CD4-positive, alpha-beta memory T cell (primary cell): Measurements from ENCODE around the gene FOXP1. TPM values are rescaled to one million over a fixed set of nuclear protein-coding genes. Genes with fewer than 3 reads are reported as not detected.

Experiments
- CTCF ChIA-PET: fragments of 350-600 bp; sonication (Branson Sonifier 250); formaldehyde crosslinking; loops from one replicate; lab custom pipeline; 2021; ENCODE audit warnings: inconsistent platforms; ENCODE audit not compliant: partially characterized antibody; lab: Charles Lee
- POLR2A ChIA-PET: fragments of 350-600 bp; sonication (Branson Sonifier 250); formaldehyde crosslinking; loops from one replicate; lab custom pipeline; 2021; ENCODE audit not compliant: partially characterized antibody; lab: Charles Lee
- DNase-seq, 5 donors: peaks; one replicate each; pipeline versions ENCODE4 v3.0.0 to v3.0.0-alpha.2; 2020 to 2022; ENCODE audit warnings: mixed read lengths in 1 of 5
- H3K27ac ChIP-seq: one replicate; pipeline ENCODE4 v1.7.0; 2013; ENCODE audit warnings: low read depth, low read length
- H3K27me3 ChIP-seq: 2 replicates; pipeline ENCODE4 v1.7.0; 2013; ENCODE audit warnings: mild to moderate bottlenecking, low read length, moderate library complexity; ENCODE audit not compliant: insufficient read depth
- H3K36me3 ChIP-seq: 2 replicates; pipeline ENCODE4 v1.7.0; 2013; ENCODE audit warnings: mild to moderate bottlenecking, low read length, moderate library complexity; ENCODE audit not compliant: insufficient read depth
- H3K4me1 ChIP-seq: 2 replicates; pipeline ENCODE4 v1.7.0; 2013; ENCODE audit warnings: mild to moderate bottlenecking, low read length, moderate library complexity; ENCODE audit not compliant: insufficient read depth
- H3K4me3 ChIP-seq, 2 donors: one replicate each; pipeline ENCODE4 v1.7.0; 2013; ENCODE audit warnings: low read length in 2 of 2, mild to moderate bottlenecking in 1 of 2
- H3K9me3 ChIP-seq, 2 donors: one replicate each; pipeline ENCODE4 v1.7.0; 2013; ENCODE audit warnings: low read length in 2 of 2, control low read depth in 1 of 2; ENCODE audit not compliant: control insufficient read depth in 1 of 2
- H3K27ac Mint-ChIP-seq, 7 donors: one replicate each; pipeline ENCODE4 v1.8.0; 2020 to 2021; ENCODE audit warnings: mixed read lengths in 7 of 7, mild to moderate bottlenecking in 6 of 7, inconsistent platforms in 3 of 7, moderate library complexity in 3 of 7
- H3K27me3 Mint-ChIP-seq, 2 donors: one replicate each; pipeline ENCODE4 v1.8.0; 2020 to 2021; ENCODE audit warnings: mixed read lengths in 2 of 2
- H3K36me3 Mint-ChIP-seq, 2 donors: one replicate each; pipeline ENCODE4 v1.8.0; 2020 to 2021; ENCODE audit warnings: mixed read lengths in 2 of 2, inconsistent platforms in 1 of 2, mild to moderate bottlenecking in 1 of 2
- H3K4me1 Mint-ChIP-seq, 4 donors: one replicate each; pipeline ENCODE4 v1.8.0; 2020 to 2021; ENCODE audit warnings: mixed read lengths in 4 of 4, mild to moderate bottlenecking in 1 of 4
- H3K4me3 Mint-ChIP-seq, 8 donors: one replicate each; pipeline ENCODE4 v1.8.0; 2020 to 2021; ENCODE audit warnings: mixed read lengths in 8 of 8, mild to moderate bottlenecking in 7 of 8, moderate library complexity in 6 of 8, inconsistent platforms in 3 of 8
- H3K9me3 Mint-ChIP-seq, 8 donors: one replicate each; pipeline ENCODE4 v1.8.0; 2020 to 2021; ENCODE audit warnings: mixed read lengths in 8 of 8, mild to moderate bottlenecking in 5 of 8, inconsistent platforms in 3 of 8, moderate library complexity in 1 of 8
- intact Hi-C: fragments of 100-400 bp; cut with micrococcal nuclease; formaldehyde crosslinking; loops from one replicate; pipeline ENCODE4 v1.15.1; 2023
- polyA plus RNA-seq, 2 donors: library from polyadenylated mRNA; unstranded; fragments of 300-500 nt; fragmentation: Illumina TruSeq; gene quantifications; one replicate each; pipeline ENCODE4 v1.2.3, GENCODE V29; 2021
- total RNA-seq, 2 experiments: library from RNA; stranded (reverse); gene quantifications; one replicate each; pipeline ENCODE4 v1.2.3, GENCODE V29; 2021

FOXP1 gene
- total and polyA plus RNA-seq, 4 experiments from 2014 or later: 189 to 348 (median 279) TPM

GRCh38 chr3:71299160-71299559, 284.4 kb downstream of the FOXP1 start:
- CTCF ChIA-PET: no interaction called here
- Mint-ChIP-seq H3K36me3 (peaks cover 43 to 44% of the 10 kb centered on the region in 2 donors), H3K27me3 (no peaks in the 10 kb centered on the region), H3K27ac (no peak overlapping the region), H3K4me1 (peaks cover 27 to 69% (median 54%) of the 10 kb centered on the region in 4 donors), H3K4me3 (no peak overlapping the region), H3K9me3 (no peaks in the 10 kb centered on the region)
- H3K36me3 ChIP-seq: no peaks in the 10 kb centered on the region
- H3K27ac ChIP-seq: no peak overlapping the region
- no peaks in the 10 kb centered on the region for H3K9me3 ChIP-seq
- POLR2A ChIA-PET: no interaction called here
- H3K4me1 ChIP-seq: peaks cover 39% of the 10 kb centered on the region
- intact Hi-C loops: no loop called here
- H3K27me3 ChIP-seq: no peaks in the 10 kb centered on the region
- no peak overlapping the region for H3K4me3 ChIP-seq
- DNase-seq: no peak

- ChIA-PET POLR2A (no interaction called here), CTCF (no interaction called here)
- intact Hi-C loops: no loop called here
- no peak overlapping the region for H3K4me3 ChIP-seq
- no peaks in the 10 kb centered on the region for H3K36me3 ChIP-seq
- Mint-ChIP-seq H3K4me3 (no peak overlapping the region), H3K4me1 (peaks cover 7 to 33% (median 28%) of the 10 kb centered on the region in 4 donors), H3K27me3 (no peaks in the 10 kb centered on the region), H3K9me3 (no peaks in the 10 kb centered on the region), H3K27ac (no peak overlapping the region), H3K36me3 (peaks cover 42 to 49% of the 10 kb centered on the region in 2 donors)
- H3K27me3 ChIP-seq: no peaks in the 10 kb centered on the region
- H3K27ac ChIP-seq: no peak overlapping the region
- H3K9me3 ChIP-seq: no peaks in the 10 kb centered on the region
- no peak for DNase-seq
- no peaks in the 10 kb centered on the region for H3K4me1 ChIP-seq
Observed at GRCh38 chr3:71294919-71295318, 288.6 kb downstream of the FOXP1 start.

- H3K4me3 Mint-ChIP-seq: no peak overlapping the region
- peaks cover 12 to 35% (median 25%) of the 10 kb centered on the region in 4 donors for H3K4me1 Mint-ChIP-seq
- H3K9me3 Mint-ChIP-seq: no peaks in the 10 kb centered on the region
- H3K27me3 Mint-ChIP-seq: no peaks in the 10 kb centered on the region
- intact Hi-C loops: no loop called here
- POLR2A ChIA-PET: no interaction called here
- no peak overlapping the region for H3K4me3 ChIP-seq
- CTCF ChIA-PET: no interaction called here
- H3K27ac Mint-ChIP-seq: peak overlapping the region in 4 of 7 donors; percentile 1 to 71 (median 18)
- H3K9me3 ChIP-seq: no peaks in the 10 kb centered on the region
- DNase-seq: no peak
- H3K27me3 ChIP-seq: no peaks in the 10 kb centered on the region
- peaks cover 19 to 25% of the 10 kb centered on the region in 2 donors for H3K36me3 Mint-ChIP-seq
- no peaks in the 10 kb centered on the region for H3K36me3 ChIP-seq
- H3K27ac ChIP-seq: no peak overlapping the region
- H3K4me1 ChIP-seq: no peaks in the 10 kb centered on the region
Observed at GRCh38 chr3:71290301-71290700, 293.2 kb downstream of the FOXP1 start.

- no peak overlapping the region for H3K4me3 ChIP-seq
- H3K27ac Mint-ChIP-seq: peak overlapping the region in 4 of 7 donors; percentile 12 to 70 (median 34)
- H3K9me3 ChIP-seq: no peaks in the 10 kb centered on the region
- H3K4me1 ChIP-seq: no peaks in the 10 kb centered on the region
- no peak for DNase-seq
- H3K4me3 Mint-ChIP-seq: no peak overlapping the region
- no peaks in the 10 kb centered on the region for H3K27me3 ChIP-seq
- ChIA-PET POLR2A (no interaction called here), CTCF (no interaction called here)
- H3K36me3 Mint-ChIP-seq: peaks cover 5 to 22% of the 10 kb centered on the region in 2 donors
- H3K27ac ChIP-seq: no peak overlapping the region
- no peaks in the 10 kb centered on the region for H3K27me3 Mint-ChIP-seq
- intact Hi-C loops: no loop called here
- H3K4me1 Mint-ChIP-seq: peaks cover 16 to 32% (median 19%) of the 10 kb centered on the region in 4 donors
- H3K36me3 ChIP-seq: no peaks in the 10 kb centered on the region
- no peaks in the 10 kb centered on the region for H3K9me3 Mint-ChIP-seq
Observed at GRCh38 chr3:71288269-71288930, 295.1 kb downstream of the FOXP1 start.

GRCh38 chr3:71285086-71285485, 298.4 kb downstream of the FOXP1 start:
- peaks cover 17 to 33% (median 26%) of the 10 kb centered on the region in 4 donors for H3K4me1 Mint-ChIP-seq

GRCh38 chr3:71282976-71283375, 300.6 kb downstream of the FOXP1 start:
- intact Hi-C loops: no loop called here
- ChIA-PET POLR2A (no interaction called here), CTCF (no interaction called here)
- H3K27me3 Mint-ChIP-seq: no peaks in the 10 kb centered on the region
- H3K4me3 Mint-ChIP-seq: no peak overlapping the region
- no peak overlapping the region for H3K4me3 ChIP-seq
- H3K4me1 Mint-ChIP-seq: peaks cover 5 to 23% (median 19%) of the 10 kb centered on the region in 4 donors
- H3K4me1 ChIP-seq: peaks cover 3% of the 10 kb centered on the region
- peak overlapping the region in 1 of 7 donors; percentile 12 for H3K27ac Mint-ChIP-seq
- no peak for DNase-seq
- H3K9me3 ChIP-seq: no peaks in the 10 kb centered on the region
- no peaks in the 10 kb centered on the region for H3K9me3 Mint-ChIP-seq
- H3K27ac ChIP-seq: no peak overlapping the region
- H3K36me3 ChIP-seq: no peaks in the 10 kb centered on the region
- peaks cover under 1 to 21% of the 10 kb centered on the region in 2 donors for H3K36me3 Mint-ChIP-seq
- no peaks in the 10 kb centered on the region for H3K27me3 ChIP-seq

More at GRCh38 chr3:71285086-71285485, 298.4 kb downstream of the FOXP1 start:
- CTCF ChIA-PET: no interaction called here
- Mint-ChIP-seq H3K27ac (peak overlapping the region in 2 of 7 donors; percentile 5 to 51), H3K4me3 (no peak overlapping the region), H3K27me3 (no peaks in the 10 kb centered on the region), H3K9me3 (no peaks in the 10 kb centered on the region), H3K36me3 (peaks cover 5 to 25% of the 10 kb centered on the region in 2 donors)
- no peaks in the 10 kb centered on the region for H3K9me3 ChIP-seq
- H3K27me3 ChIP-seq: no peaks in the 10 kb centered on the region
- intact Hi-C loops: no loop called here
- H3K4me1 ChIP-seq: peaks cover 3% of the 10 kb centered on the region
- no peak overlapping the region for H3K4me3 ChIP-seq
- POLR2A ChIA-PET: no interaction called here
- H3K36me3 ChIP-seq: no peaks in the 10 kb centered on the region
- no peak for DNase-seq
- no peak overlapping the region for H3K27ac ChIP-seq

GRCh38 chr3:71281280-71281679, 302.2 kb downstream of the FOXP1 start:
- H3K36me3 Mint-ChIP-seq: peaks cover 0 to 21% of the 10 kb centered on the region in 2 donors
- ChIA-PET CTCF (no interaction called here), POLR2A (no interaction called here)
- intact Hi-C loops: no loop called here
- no peaks in the 10 kb centered on the region for H3K9me3 Mint-ChIP-seq
- Histone ChIP-seq H3K4me1 (peaks cover 3% of the 10 kb centered on the region), H3K4me3 (no peak overlapping the region), H3K27me3 (no peaks in the 10 kb centered on the region), H3K36me3 (no peaks in the 10 kb centered on the region), H3K27ac (no peak overlapping the region), H3K9me3 (no peaks in the 10 kb centered on the region)
- no peaks in the 10 kb centered on the region for H3K27me3 Mint-ChIP-seq
- H3K4me1 Mint-ChIP-seq: peaks cover 5 to 24% (median 21%) of the 10 kb centered on the region in 4 donors
- H3K27ac Mint-ChIP-seq: peak overlapping the region in 3 of 7 donors; percentile 19 to 74 (median 37)
- no peak for DNase-seq
- H3K4me3 Mint-ChIP-seq: no peak overlapping the region
